Psoas muscle (tissue), 8 donors: ENCODE results near the gene KLF9. TPM values are rescaled to one million over a fixed set of nuclear protein-coding genes. Genes with fewer than 3 reads are reported as not detected.

Experiments
- ATAC-seq, 4 donors: fragments of 200-7000 bp; cut with Tn5 transposase; one replicate each; pipeline ENCODE4 v1.9.1; 2020; ENCODE audit warnings: moderate library complexity in 3 of 4, mild to moderate bottlenecking in 2 of 4
- DNase-seq, 2 donors: peaks; one replicate each; pipeline ENCODE4 v3.0.0-alpha.2; 2020
- H3K27ac ChIP-seq: fragments of 200-600 bp; one replicate; pipeline ENCODE4 v1.8.0; 2022
- H3K27me3 ChIP-seq, 3 donors: fragments of 200-600 bp in 1 of 3; one replicate each; pipeline versions ENCODE4 v1.6.1 to v1.8.0; 2013 to 2022; ENCODE audit warnings: low read length in 2 of 3, mild to moderate bottlenecking in 2 of 3, moderate library complexity in 1 of 3; ENCODE audit not compliant: insufficient read depth in 3 of 3
- H3K36me3 ChIP-seq, 2 donors: fragments of 200-600 bp in 1 of 2; one replicate each; pipeline versions ENCODE4 v1.6.1 to v1.8.0; 2013 to 2022; ENCODE audit warnings: low read depth in 1 of 2, mild to moderate bottlenecking in 1 of 2, moderate library complexity in 1 of 2; ENCODE audit not compliant: insufficient read depth in 1 of 2
- H3K4me1 ChIP-seq: fragments of 200-600 bp; one replicate; pipeline ENCODE4 v1.8.0; 2022
- H3K4me3 ChIP-seq: fragments of 200-600 bp; one replicate; pipeline ENCODE4 v1.8.0; 2022; ENCODE audit warnings: mild to moderate bottlenecking
- H3K9me3 ChIP-seq: fragments of 200-600 bp; one replicate; pipeline ENCODE4 v1.8.0; 2022
- WGBS, 3 donors: extraction: QIAGEN DNeasy Blood & Tissue Kit; methylation state at CpG; one replicate each; pipeline versions ENCODE4 v1.1.6 to v1.1.7; 2013; 5-methylcytosine and 5-hydroxymethylcytosine counted together
- intact Hi-C, 2 donors: fragments of 100-400 bp; cut with DNase I; formaldehyde crosslinking; loops; one replicate each; pipeline versions ENCODE4 v1.11.0 to v1.14.2; 2022
- polyA plus RNA-seq, 3 donors: library from polyadenylated mRNA; stranded (reverse); fragments of 200-250 nt; gene quantifications; one replicate each; pipeline ENCODE4 v1.2.3, GENCODE V29; 2013
- total RNA-seq, 4 donors: library from RNA; stranded (reverse); fragmentation: NEBNext Ultra II Directional in 2 of 4; extraction: Animal tissue kit (Norgen Biotek cat#: 25700) in 2 of 4; gene quantifications; one replicate each; pipeline versions ENCODE4 v1.2.1 to v1.2.4, GENCODE V29; 2021 to 2023
- TF ChIP-seq, protein P1 (sequence below): fragments of 200-600 bp; IDR thresholded peaks from one replicate; pipeline ENCODE4 v1.8.0; 2022; ENCODE audit warnings: antibody characterized with exemption
- donor health status: healthy with polysubstance abuse.
- donor health status: DM: no; HTN: no; CAD: no; lungs with moderate emphysema.
- donor health status: Bipolar disorder and iron deficiency.
- donor health status: healthy.
- donor health status: DM: yes; HTN: yes; CAD: no.
- donor health status: DM: no; HTN: no; CAD: no.
- donor health status: DM: no; HTN: no; CAD: no.
- donor health status: DM: yes; HTN: yes; CAD: no.

KLF9 gene
- total and polyA plus RNA-seq, 7 donors = 29.5 to 178 (median 64.4) TPM

DNA sequence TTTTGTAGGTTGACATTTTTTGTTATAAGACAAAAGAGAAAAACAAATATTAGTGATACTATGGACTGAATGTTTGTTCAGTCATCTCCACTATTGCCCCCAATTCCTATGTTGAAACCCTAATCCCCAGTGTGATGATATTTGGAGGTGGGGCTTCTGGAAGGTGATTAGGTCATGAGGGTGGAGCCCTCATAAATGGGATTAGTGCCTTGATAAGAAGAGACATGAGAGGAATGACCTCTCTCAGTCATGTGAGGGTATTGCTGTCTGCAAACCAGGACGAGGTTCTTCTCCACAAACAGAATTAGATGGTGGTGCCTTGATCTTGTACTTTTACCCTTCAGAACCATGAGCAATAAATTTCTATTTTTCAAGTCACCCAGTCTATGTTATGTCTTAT is 34.5 kb upstream of the KLF9 start:
- no peaks in the 10 kb centered on the region for H3K27me3 ChIP-seq
- TF ChIP-seq, protein P1, sequence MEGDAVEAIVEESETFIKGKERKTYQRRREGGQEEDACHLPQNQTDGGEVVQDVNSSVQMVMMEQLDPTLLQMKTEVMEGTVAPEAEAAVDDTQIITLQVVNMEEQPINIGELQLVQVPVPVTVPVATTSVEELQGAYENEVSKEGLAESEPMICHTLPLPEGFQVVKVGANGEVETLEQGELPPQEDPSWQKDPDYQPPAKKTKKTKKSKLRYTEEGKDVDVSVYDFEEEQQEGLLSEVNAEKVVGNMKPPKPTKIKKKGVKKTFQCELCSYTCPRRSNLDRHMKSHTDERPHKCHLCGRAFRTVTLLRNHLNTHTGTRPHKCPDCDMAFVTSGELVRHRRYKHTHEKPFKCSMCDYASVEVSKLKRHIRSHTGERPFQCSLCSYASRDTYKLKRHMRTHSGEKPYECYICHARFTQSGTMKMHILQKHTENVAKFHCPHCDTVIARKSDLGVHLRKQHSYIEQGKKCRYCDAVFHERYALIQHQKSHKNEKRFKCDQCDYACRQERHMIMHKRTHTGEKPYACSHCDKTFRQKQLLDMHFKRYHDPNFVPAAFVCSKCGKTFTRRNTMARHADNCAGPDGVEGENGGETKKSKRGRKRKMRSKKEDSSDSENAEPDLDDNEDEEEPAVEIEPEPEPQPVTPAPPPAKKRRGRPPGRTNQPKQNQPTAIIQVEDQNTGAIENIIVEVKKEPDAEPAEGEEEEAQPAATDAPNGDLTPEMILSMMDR = no peak
- H3K4me1 ChIP-seq = peaks cover 10% of the 10 kb centered on the region
- ATAC-seq = no peak
- no peaks in the 10 kb centered on the region for H3K36me3 ChIP-seq
- no peaks in the 10 kb centered on the region for H3K9me3 ChIP-seq
- DNase-seq = no peak
- intact Hi-C loops = no loop called here
- H3K4me3 ChIP-seq = no peak overlapping the region
- 74 to 85% (median 84%) methylated on average over 1 of the region's 1 CpG for WGBS, 3 donors
- H3K27ac ChIP-seq = no peak overlapping the region

DNA sequence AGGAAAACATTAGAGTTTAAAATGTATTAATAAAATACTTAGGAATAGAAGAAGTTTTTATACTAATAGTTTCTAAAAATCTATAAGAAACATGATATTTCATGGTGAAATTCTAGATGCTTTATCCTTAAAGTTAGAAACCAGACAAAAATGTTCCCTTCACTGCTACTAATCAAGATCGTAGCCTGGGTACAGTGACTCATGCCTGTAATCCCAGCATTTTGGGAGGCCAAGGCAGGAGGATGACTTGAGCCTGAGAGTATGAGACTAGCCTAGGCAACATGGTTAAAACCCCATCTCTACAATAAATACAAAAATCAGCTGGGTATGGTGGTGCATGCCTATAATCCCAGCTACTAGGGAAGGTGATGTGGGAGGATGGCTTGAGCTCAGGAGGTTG is 30.4 kb upstream of the KLF9 start:
- intact Hi-C loops = no loop called here
- TF ChIP-seq, protein P1 = no peak
- Histone ChIP-seq H3K9me3 (no peaks in the 10 kb centered on the region), H3K4me1 (no peaks in the 10 kb centered on the region), H3K27me3 (no peaks in the 10 kb centered on the region), H3K27ac (no peak overlapping the region), H3K36me3 (no peaks in the 10 kb centered on the region), H3K4me3 (no peak overlapping the region)
- 55 to 77% (median 68%) methylated on average over 1 of the region's 1 CpG for WGBS, 3 donors
- ATAC-seq = no peak
- no peak for DNase-seq

DNA sequence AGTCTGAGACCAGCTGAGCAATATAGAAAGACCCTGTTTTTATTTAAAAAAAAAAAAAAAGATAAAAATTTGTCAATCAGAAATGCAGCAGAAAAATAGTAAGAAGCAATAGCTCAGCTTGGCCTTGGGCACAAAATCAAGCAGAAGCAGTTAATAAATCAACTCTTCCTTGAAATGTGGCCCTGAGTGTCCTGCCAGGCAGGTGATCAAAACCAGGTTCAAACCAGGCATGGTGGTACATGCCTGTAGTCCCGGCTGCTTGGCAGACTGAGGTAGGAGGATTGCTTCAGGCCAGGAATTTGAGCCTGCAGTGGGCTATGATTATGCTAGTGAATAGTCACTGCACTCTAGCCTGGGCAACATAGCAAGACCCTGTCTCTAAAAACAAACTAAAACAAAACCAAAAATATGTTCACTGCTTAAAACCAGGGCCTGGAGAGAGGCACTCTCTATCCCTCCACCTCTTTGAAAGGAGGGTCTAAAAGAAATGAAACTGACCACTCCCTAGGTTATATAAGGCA is 27.9 kb upstream of the KLF9 start:
- H3K4me1 ChIP-seq = no peaks in the 10 kb centered on the region
- DNase-seq (no peak), ATAC-seq (no peak)
- no peaks in the 10 kb centered on the region for H3K9me3 ChIP-seq
- no peak overlapping the region for H3K4me3 ChIP-seq
- WGBS, 3 donors = 33 to 42% (median 38%) methylated on average over 1 of the region's 1 CpG
- no peaks in the 10 kb centered on the region for H3K27me3 ChIP-seq
- intact Hi-C loops = no loop called here
- no peaks in the 10 kb centered on the region for H3K36me3 ChIP-seq
- H3K27ac ChIP-seq = no peak overlapping the region
- TF ChIP-seq, protein P1 = no peak

DNA sequence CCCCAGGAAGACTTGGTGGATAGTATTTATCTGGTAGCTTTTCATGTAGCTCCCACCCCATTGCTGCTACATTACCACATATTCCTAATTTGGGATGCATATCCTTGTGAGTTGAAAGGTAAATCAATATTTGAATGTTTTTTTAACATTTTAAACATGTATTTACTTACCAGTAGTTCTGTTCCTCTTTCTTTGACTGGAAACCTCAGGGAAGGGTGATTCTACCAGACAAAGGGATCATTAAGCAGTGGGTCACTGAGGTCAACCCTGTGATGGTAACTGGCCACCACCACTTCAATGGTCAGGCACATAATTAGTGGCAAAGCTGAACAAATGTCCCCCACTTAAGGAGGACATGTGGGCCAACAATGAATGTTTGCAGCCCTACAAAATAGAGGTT is 27.2 kb upstream of the KLF9 start:
- TF ChIP-seq, protein P1 = no peak
- Histone ChIP-seq H3K36me3 (no peaks in the 10 kb centered on the region), H3K27ac (no peak overlapping the region), H3K9me3 (no peaks in the 10 kb centered on the region), H3K27me3 (no peaks in the 10 kb centered on the region), H3K4me3 (no peak overlapping the region), H3K4me1 (no peaks in the 10 kb centered on the region)
- no peak for ATAC-seq
- intact Hi-C loops = no loop called here
- no peak for DNase-seq

DNA sequence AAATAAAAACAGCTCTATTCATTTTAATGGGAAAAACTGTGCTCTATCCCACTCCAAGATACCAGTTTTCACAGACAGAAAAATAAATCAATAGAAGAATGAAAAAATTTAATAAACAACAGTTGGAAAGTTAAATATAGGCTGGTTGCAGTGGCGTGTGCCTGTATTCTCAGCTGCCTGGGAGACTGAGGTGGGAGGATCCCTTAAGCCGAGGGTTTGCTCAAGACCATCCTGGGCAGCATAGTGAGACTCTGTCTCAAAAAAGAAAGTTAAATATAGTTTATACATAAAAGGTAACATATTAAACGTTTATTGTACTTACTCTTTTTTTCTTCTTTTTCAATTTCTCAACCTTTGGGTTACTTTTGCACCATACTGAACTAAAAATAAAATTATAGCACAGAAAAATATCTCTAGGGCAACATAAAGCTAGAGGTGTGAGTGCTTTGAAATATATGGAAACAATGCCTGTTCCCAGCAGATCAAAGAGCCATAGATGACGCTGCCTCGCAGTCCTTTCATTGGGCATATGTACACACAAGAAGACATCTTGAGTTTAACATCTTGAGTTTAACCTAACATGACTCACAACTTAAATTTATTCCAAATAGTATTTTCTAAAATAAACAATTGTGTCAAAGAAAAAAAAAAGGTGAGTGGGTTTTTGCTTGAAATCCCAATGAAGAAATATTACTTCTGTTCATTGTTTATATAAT is 25.7 kb upstream of the KLF9 start:
- no peak overlapping the region for H3K27ac ChIP-seq
- no peaks in the 10 kb centered on the region for H3K4me1 ChIP-seq
- H3K27me3 ChIP-seq = no peaks in the 10 kb centered on the region
- DNase-seq (no peak), ATAC-seq (no peak)
- TF ChIP-seq, protein P1 = no peak
- no peaks in the 10 kb centered on the region for H3K9me3 ChIP-seq
- no peaks in the 10 kb centered on the region for H3K36me3 ChIP-seq
- 62 to 70% (median 67%) methylated on average over 5 of the region's 5 CpGs for WGBS, 3 donors
- intact Hi-C loops = no loop called here
- H3K4me3 ChIP-seq = no peak overlapping the region
